ENCODE data around the gene TFCP2L1. TPM values are rescaled to one million over a fixed set of nuclear protein-coding genes. Genes with fewer than 3 reads are reported as not detected.
A peak's percentile ranks its signal among the peaks of the same experiment; 100 is the strongest.

TFCP2L1 gene
- total and polyA plus RNA-seq, 7 donors, result 0.14 to 1.8 (median 0.53) TPM

DNA sequence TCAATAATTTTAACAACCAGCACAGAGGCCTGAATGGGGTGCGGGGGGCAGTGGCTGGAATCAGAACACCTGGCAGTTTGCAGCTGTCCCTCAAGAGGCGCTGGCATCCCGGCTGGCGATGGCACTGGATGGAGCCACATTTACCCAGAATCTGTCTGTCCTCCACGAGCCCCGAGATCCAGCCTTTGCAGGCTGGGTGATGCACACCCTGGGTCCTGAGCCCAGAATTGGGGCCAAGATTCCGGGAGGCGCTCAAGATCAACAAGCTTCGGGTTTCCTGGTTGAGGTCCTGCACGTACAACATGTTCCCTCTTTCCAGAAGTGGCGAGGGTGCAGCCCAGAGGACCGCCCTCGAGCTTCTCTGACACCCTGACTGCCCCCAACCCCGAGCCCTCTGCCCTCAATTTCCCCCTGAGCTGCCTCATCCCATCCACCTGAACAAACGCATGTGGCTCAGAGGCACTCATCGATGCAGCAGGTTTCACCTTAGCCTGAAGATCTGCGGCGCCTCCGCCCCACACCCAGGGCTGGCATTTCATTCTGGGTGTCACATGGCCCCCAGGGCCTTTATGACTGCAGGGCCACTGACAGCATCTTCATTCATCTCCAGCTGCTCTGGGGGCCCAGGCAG is 97.5 kb downstream of the TFCP2L1 start:
- ATAC-seq, result peak in 2 of 4 donors; percentile 22 to 24
- WGBS, 3 donors, result 65 to 91% (median 86%) methylated on average over 18 to 19 of the region's 19 CpGs
- Histone ChIP-seq H3K27ac (no peak overlapping the region), H3K4me1 (no peaks in the 10 kb centered on the region), H3K4me3 (no peak overlapping the region), H3K9me3 (no peaks in the 10 kb centered on the region), H3K36me3 (ENCODE audit: insufficient read depth in 1 of 2, low read depth in 1 of 2) (no peaks in the 10 kb centered on the region), H3K27me3 (ENCODE audit: insufficient read depth in 3 of 3, low read length in 2 of 3) (no peaks in the 10 kb centered on the region)
- intact Hi-C loops (cut with DNase I), result loop anchor here in 1 of 2 donors (10.0 kb wide), 1 partner anchor 147 kb away; no protein-coding TSS in a partner anchor
- DNase-seq, result no peak
- TF ChIP-seq, protein P1, sequence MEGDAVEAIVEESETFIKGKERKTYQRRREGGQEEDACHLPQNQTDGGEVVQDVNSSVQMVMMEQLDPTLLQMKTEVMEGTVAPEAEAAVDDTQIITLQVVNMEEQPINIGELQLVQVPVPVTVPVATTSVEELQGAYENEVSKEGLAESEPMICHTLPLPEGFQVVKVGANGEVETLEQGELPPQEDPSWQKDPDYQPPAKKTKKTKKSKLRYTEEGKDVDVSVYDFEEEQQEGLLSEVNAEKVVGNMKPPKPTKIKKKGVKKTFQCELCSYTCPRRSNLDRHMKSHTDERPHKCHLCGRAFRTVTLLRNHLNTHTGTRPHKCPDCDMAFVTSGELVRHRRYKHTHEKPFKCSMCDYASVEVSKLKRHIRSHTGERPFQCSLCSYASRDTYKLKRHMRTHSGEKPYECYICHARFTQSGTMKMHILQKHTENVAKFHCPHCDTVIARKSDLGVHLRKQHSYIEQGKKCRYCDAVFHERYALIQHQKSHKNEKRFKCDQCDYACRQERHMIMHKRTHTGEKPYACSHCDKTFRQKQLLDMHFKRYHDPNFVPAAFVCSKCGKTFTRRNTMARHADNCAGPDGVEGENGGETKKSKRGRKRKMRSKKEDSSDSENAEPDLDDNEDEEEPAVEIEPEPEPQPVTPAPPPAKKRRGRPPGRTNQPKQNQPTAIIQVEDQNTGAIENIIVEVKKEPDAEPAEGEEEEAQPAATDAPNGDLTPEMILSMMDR (IDR thresholded peaks at IDR 0.05), result no peak

DNA sequence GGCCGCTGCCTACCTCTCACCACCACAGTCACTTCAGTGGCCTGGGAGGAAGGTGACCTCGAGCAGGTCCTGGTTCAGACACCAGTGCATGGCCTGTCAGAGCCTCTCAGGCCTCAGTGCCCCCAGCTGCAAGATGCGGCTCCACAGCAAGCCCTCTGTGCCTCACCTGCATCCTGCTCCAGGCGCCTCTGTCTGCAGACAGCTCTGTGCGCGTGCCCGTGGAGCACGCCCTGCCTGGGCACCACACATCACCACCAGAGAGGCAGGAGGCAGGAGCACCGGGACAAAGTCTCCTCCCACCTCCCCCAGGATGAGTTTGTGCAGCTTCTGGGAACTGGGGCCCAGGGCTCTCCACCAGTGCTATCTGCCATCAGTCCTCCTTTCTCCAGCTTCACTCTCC is 98.7 kb downstream of the TFCP2L1 start:
- intact Hi-C loops (cut with DNase I), result loop anchor here in 1 of 2 donors (10.0 kb wide), 1 partner anchor 149 kb away; no protein-coding TSS in a partner anchor
- H3K9me3 ChIP-seq, result no peaks in the 10 kb centered on the region
- H3K36me3 ChIP-seq (ENCODE audit: insufficient read depth in 1 of 2, low read depth in 1 of 2), result no peaks in the 10 kb centered on the region
- TF ChIP-seq, protein P1 (IDR thresholded peaks at IDR 0.05), result no peak
- H3K4me1 ChIP-seq, result no peaks in the 10 kb centered on the region
- no peak overlapping the region for H3K4me3 ChIP-seq
- no peak for DNase-seq
- H3K27me3 ChIP-seq (ENCODE audit: insufficient read depth in 3 of 3, low read length in 2 of 3), result no peaks in the 10 kb centered on the region
- WGBS, 3 donors, result 84 to 86% (median 86%) methylated on average over 9 of the region's 9 CpGs
- H3K27ac ChIP-seq, result no peak overlapping the region
- ATAC-seq, result peak in 2 of 4 donors; percentile 29 to 40

DNA sequence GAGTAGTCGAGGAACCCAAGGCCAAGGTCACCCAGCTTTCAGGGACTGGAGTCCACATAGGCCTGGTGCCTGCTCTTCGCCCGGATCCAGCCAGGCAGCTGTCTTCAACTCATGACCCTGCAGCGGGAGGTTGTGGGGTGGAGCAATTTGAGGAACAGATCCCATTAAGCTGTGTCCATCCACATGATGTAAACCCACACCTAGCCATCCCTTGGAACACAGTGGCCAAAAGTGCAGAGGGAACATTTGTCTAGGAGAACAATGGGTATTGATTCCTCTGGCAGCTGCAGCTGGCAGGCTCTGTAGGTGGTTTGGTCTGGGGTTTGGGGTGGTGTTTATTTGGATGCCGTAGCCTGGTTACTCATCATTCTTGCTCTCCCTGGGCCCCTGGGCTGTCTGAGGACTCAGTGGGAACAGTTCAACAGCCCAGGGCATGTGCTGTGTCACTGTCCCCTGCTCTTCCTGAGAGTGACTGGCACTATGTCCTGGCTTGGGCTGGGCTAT is 99.4 kb downstream of the TFCP2L1 start:
- no peaks in the 10 kb centered on the region for H3K36me3 ChIP-seq (ENCODE audit: insufficient read depth in 1 of 2, low read depth in 1 of 2)
- no peaks in the 10 kb centered on the region for H3K9me3 ChIP-seq
- H3K27me3 ChIP-seq (ENCODE audit: insufficient read depth in 3 of 3, low read length in 2 of 3), result no peaks in the 10 kb centered on the region
- WGBS, 3 donors, result 40 to 46% (median 41%) methylated on average over 5 of the region's 5 CpGs
- DNase-seq, result peak in 1 of 2 donors; percentile 26
- no peak overlapping the region for H3K27ac ChIP-seq
- H3K4me3 ChIP-seq, result no peak overlapping the region
- TF ChIP-seq, protein P1 (IDR thresholded peaks at IDR 0.05), result no peak
- peak; percentile 58 to 83 (median 78) for ATAC-seq
- intact Hi-C loops (cut with DNase I), result loop anchor here in 1 of 2 donors (10.0 kb wide), 1 partner anchor 149 kb away; no protein-coding TSS in a partner anchor
- no peaks in the 10 kb centered on the region for H3K4me1 ChIP-seq

DNA sequence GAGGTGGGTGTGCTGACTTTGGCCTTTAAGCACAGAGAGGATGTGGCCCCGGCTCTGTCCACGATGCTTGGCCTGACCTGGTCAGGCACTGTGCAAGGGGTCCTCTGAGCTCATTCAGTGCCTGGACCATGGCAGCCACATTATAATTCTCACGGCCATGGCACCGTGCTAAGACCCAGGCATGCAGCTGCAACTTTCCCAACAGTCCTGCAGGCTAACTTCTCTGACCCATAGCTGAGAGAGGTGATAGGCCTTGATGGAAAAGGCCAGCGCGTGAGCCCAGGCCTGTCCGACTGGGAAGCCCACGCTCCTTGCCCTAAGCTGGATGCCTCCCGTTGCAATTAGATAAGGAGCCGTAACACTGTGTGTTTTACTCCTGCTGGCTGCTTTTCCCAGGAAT is 99.9 kb downstream of the TFCP2L1 start:
- H3K27me3 ChIP-seq (ENCODE audit: insufficient read depth in 3 of 3, low read length in 2 of 3), result no peaks in the 10 kb centered on the region
- no peaks in the 10 kb centered on the region for H3K9me3 ChIP-seq
- TF ChIP-seq, protein P1 (IDR thresholded peaks at IDR 0.05), result no peak
- H3K4me1 ChIP-seq, result no peaks in the 10 kb centered on the region
- intact Hi-C loops (cut with DNase I), result loop anchor here in 1 of 2 donors (10.0 kb wide), 1 partner anchor 150 kb away; no protein-coding TSS in a partner anchor
- WGBS, 3 donors, result 67 to 78% (median 78%) methylated on average over 10 of the region's 10 CpGs
- no peak overlapping the region for H3K4me3 ChIP-seq
- ATAC-seq (peak in 1 of 4 donors; percentile 3), DNase-seq (no peak)
- H3K36me3 ChIP-seq (ENCODE audit: insufficient read depth in 1 of 2, low read depth in 1 of 2), result no peaks in the 10 kb centered on the region
- H3K27ac ChIP-seq, result no peak overlapping the region

Measured in psoas muscle (tissue), 8 donors.